Right lobe of liver (tissue), 4 donors: Measurements from ENCODE around the gene PTPRN2.

Experiments used
- POLR2A ChIP-seq: fragments of 450-650 bp; IDR thresholded peaks from one replicate; pipeline ENCODE4 v1.6.1; 2017; ENCODE audit warnings: antibody characterized with exemption, mild to moderate bottlenecking
- TF ChIP-seq, protein P1 (sequence below), 4 donors: fragments of 200-600 bp in 3 of 4; fragments of 450-650 bp in 1 of 4; IDR thresholded peaks; one replicate each; pipeline versions ENCODE4 v1.5.1 to v1.8.0; 2016 to 2022; ENCODE audit warnings: antibody characterized with exemption in 4 of 4, mild to moderate bottlenecking in 2 of 4
- donor health status: DM: no; HTN: no; CAD: no.
- donor health status: DM: no; HTN: no; CAD: no.
- donor health status: DM: no; HTN: yes; CAD: no.

DNA sequence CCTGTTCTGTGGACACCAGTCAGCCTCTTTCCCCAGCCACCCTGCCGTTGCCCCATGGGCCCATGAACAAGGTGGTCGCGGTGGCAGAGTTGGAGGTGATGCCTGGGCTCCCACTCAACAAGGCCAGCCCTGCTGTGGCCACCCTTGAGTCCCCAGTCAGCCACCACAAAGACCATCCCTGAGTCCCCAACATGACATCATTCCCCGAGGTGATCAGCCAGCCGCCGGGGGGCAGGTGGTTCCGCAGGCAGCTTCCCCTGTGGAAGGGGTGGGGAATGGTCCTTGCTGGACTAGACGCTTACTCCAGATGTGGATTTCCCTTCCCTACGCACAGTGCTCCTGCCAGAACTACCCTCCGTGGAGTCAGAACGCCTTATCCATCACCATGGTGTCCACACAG lies 271.7 kb downstream of the PTPRN2 start:
- TF ChIP-seq, protein P1, sequence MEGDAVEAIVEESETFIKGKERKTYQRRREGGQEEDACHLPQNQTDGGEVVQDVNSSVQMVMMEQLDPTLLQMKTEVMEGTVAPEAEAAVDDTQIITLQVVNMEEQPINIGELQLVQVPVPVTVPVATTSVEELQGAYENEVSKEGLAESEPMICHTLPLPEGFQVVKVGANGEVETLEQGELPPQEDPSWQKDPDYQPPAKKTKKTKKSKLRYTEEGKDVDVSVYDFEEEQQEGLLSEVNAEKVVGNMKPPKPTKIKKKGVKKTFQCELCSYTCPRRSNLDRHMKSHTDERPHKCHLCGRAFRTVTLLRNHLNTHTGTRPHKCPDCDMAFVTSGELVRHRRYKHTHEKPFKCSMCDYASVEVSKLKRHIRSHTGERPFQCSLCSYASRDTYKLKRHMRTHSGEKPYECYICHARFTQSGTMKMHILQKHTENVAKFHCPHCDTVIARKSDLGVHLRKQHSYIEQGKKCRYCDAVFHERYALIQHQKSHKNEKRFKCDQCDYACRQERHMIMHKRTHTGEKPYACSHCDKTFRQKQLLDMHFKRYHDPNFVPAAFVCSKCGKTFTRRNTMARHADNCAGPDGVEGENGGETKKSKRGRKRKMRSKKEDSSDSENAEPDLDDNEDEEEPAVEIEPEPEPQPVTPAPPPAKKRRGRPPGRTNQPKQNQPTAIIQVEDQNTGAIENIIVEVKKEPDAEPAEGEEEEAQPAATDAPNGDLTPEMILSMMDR (IDR thresholded peaks at IDR 0.05) = no peak
- TF ChIP-seq POLR2A = no peak
